ENCODE results near the gene SKIL.

- no peak for TF ChIP-seq EZH2 (IDR thresholded peaks at IDR 0.05)
- no peak for TF ChIP-seq FOXP2 (optimal IDR thresholded peaks at IDR 0.05; ENCODE audit: control extremely low read depth, extremely low read length, insufficient read depth)
Measured at GRCh38 chr3:170391108-170391507, 33.6 kb downstream of the SKIL start.

Data from SK-N-MC (cell line).